Eye (tissue), 1 donor: ENCODE data around the gene DENND4C.

Source experiments
- DNase-seq: peaks from one replicate; pipeline ENCODE4 v3.0.0-alpha.2; 2015

The DENND4C gene

DNA sequence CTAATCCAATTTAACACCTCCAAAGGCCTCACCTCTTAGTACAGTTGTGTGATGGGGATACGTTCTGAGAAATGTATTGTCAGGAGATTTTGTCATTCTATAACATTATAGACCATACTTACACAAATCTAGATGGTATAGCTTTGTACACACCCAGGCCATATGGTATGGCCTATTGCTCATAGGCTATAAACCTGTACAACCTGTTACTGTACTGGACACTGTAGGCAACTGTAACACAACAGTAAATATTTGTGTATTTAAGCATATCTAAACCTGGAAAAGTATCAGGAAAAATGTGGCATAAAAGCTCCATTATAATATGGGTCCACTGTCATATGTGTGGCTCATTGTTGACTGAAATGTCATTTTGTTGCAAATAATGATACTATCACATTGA, 190.4 kb downstream of the DENND4C start:
- no peak for DNase-seq
